ENCODE measurements around the gene ZNF385D. TPM values are rescaled to one million over a fixed set of nuclear protein-coding genes. Genes with fewer than 3 reads are reported as not detected.
"Not testable (repeated sequence)": the region's sequence is repeated elsewhere in the genome, so short reads cannot be mapped to it uniquely, and the experiment has no call there.

The ZNF385D gene
- polyA plus RNA-seq, 1 donor (not counting 4 experiments of a cell fraction or from before 2014, with no cell fraction given), result 0.46 TPM

DNA sequence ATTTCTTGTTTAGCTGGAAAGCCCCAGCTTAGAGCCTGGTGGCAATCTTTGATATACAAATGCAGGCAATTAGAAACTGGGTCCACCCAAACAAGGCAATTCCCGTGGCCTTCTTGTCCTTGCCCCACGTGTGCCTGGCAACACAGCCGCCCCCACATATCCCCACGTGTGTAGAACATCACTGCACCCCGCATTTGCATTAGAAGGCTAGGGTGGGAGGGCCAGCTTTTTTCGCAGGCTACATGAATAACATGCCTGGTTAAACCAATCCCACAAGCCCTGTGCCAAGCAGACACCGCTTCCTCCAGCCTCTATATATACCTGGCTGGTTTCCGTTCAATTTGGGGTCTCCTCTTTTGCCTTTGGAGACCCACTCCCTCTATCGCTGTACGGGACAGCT, 250.2 kb downstream of the ZNF385D start:
- H3K27ac ChIP-seq (ENCODE audit: control insufficient read depth, insufficient read depth, low read length), result no peak overlapping the region
- no peaks in the 10 kb centered on the region for H3K36me3 ChIP-seq (ENCODE audit: control insufficient read depth in 2 of 2, extremely low read depth in 1 of 2, insufficient read depth in 2 of 2, low read length in 2 of 2)
- no peaks in the 10 kb centered on the region for H3K79me2 ChIP-seq (ENCODE audit: control insufficient read depth, insufficient read depth, low read length)
- H3K4me1 ChIP-seq (ENCODE audit: control insufficient read depth, extremely low read depth, insufficient read depth, low read length), result no peaks in the 10 kb centered on the region
- TF ChIP-seq, protein P1, sequence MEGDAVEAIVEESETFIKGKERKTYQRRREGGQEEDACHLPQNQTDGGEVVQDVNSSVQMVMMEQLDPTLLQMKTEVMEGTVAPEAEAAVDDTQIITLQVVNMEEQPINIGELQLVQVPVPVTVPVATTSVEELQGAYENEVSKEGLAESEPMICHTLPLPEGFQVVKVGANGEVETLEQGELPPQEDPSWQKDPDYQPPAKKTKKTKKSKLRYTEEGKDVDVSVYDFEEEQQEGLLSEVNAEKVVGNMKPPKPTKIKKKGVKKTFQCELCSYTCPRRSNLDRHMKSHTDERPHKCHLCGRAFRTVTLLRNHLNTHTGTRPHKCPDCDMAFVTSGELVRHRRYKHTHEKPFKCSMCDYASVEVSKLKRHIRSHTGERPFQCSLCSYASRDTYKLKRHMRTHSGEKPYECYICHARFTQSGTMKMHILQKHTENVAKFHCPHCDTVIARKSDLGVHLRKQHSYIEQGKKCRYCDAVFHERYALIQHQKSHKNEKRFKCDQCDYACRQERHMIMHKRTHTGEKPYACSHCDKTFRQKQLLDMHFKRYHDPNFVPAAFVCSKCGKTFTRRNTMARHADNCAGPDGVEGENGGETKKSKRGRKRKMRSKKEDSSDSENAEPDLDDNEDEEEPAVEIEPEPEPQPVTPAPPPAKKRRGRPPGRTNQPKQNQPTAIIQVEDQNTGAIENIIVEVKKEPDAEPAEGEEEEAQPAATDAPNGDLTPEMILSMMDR (optimal IDR thresholded peaks at IDR 0.05 in 1 of 3, IDR thresholded peaks at IDR 0.05 in 1 of 3, conservative IDR thresholded peaks at IDR 0.05 in 1 of 3; ENCODE audit: extremely low read depth in 1 of 3, insufficient read depth in 2 of 3, low read length in 3 of 3), result no peak
- no peak for TF ChIP-seq EZH2 (IDR thresholded peaks at IDR 0.05; ENCODE audit: low read length)
- FAIRE-seq, result no peak
- no peak overlapping the region for H3K9ac ChIP-seq (ENCODE audit: control insufficient read depth, extremely low read depth, insufficient read depth, low read length)
- H3K4me3 ChIP-seq (ENCODE audit: control insufficient read depth in 2 of 3, extremely low read depth in 1 of 3, insufficient read depth in 2 of 3, low read depth in 1 of 3, low read length in 3 of 3), result no peak overlapping the region
- dilution Hi-C loops (cut with MboI; ENCODE audit: extremely low pct_ligation_motif_present, low sequenced_read_pairs), result no loop called here
- DNase-seq (ENCODE audit: low read depth, low spot score), result no peak
- no peaks in the 10 kb centered on the region for H3K9me1 ChIP-seq (ENCODE audit: control insufficient read depth, extremely low read depth, insufficient read depth, low read length)
- H3K4me2 ChIP-seq (ENCODE audit: control insufficient read depth, extremely low read depth, insufficient read depth, low read depth, low read length), result no peak overlapping the region
- H3K9me3 ChIP-seq (ENCODE audit: control insufficient read depth, low read depth, low read length), result no peaks in the 10 kb centered on the region
- no peaks in the 10 kb centered on the region for H4K20me1 ChIP-seq (ENCODE audit: control insufficient read depth, extremely low read depth, insufficient read depth, low read length)
- no peak overlapping the region for H2AFZ ChIP-seq (ENCODE audit: control insufficient read depth, low read length)
- H3K27me3 ChIP-seq (ENCODE audit: control insufficient read depth, extremely low read depth, insufficient read depth, low read length), result no peaks in the 10 kb centered on the region

DNA sequence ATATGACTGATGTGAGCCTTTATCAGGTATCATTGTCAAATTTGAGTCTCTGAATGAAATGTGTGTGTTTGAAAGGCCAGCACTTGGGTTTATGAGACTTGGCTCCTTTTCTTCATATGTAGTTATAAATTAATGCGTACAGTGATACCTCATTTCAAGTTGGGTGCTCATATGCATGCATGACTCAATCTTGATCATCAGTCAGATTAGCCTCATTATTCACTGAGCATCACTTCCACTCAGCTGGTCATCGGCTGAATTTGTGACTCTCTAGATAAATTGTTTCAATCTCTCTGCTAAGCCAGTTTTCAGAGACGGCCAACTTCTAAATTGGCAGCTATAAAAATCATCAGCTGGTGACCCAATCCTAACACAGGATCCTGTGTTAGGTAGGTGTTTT, 260.3 kb downstream of the ZNF385D start:
- H3K36me3 ChIP-seq (ENCODE audit: control insufficient read depth in 2 of 2, extremely low read depth in 1 of 2, insufficient read depth in 2 of 2, low read length in 2 of 2); dilution Hi-C loops (cut with MboI; ENCODE audit: extremely low pct_ligation_motif_present, low sequenced_read_pairs); H3K4me3 ChIP-seq (ENCODE audit: control insufficient read depth in 2 of 3, extremely low read depth in 1 of 3, insufficient read depth in 2 of 3, low read depth in 1 of 3, low read length in 3 of 3); H2AFZ ChIP-seq (ENCODE audit: control insufficient read depth, low read length); H3K4me2 ChIP-seq (ENCODE audit: control insufficient read depth, extremely low read depth, insufficient read depth, low read depth, low read length); H3K4me1 ChIP-seq (ENCODE audit: control insufficient read depth, extremely low read depth, insufficient read depth, low read length); H3K79me2 ChIP-seq (ENCODE audit: control insufficient read depth, insufficient read depth, low read length); FAIRE-seq; H3K9ac ChIP-seq (ENCODE audit: control insufficient read depth, extremely low read depth, insufficient read depth, low read length); H3K27me3 ChIP-seq (ENCODE audit: control insufficient read depth, extremely low read depth, insufficient read depth, low read length); H3K9me1 ChIP-seq (ENCODE audit: control insufficient read depth, extremely low read depth, insufficient read depth, low read length); H3K27ac ChIP-seq (ENCODE audit: control insufficient read depth, insufficient read depth, low read length); DNase-seq (ENCODE audit: low read depth, low spot score); H4K20me1 ChIP-seq (ENCODE audit: control insufficient read depth, extremely low read depth, insufficient read depth, low read length); H3K9me3 ChIP-seq (ENCODE audit: control insufficient read depth, low read depth, low read length): not testable (repeated sequence)

DNA sequence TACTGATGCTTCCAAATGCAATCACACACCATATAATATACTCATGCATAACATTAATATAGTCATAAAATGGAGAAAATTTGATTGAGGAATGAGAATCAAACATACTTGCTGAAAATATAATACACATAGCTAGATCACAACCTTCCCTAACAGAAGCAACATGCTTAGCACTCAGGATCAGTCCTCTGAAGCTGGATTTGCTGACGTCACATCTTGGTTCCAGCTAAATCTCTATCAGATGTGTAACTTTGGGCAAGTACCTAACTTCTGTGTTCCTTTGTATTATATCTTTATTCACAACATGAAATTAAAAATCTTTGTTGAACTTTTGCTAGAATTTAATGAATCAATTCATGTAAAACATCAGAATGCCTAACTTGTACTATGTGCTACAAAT, 263.5 kb downstream of the ZNF385D start:
- TF ChIP-seq EZH2 (IDR thresholded peaks at IDR 0.05; ENCODE audit: low read length), result no peak
- TF ChIP-seq, protein P1 (optimal IDR thresholded peaks at IDR 0.05 in 1 of 3, IDR thresholded peaks at IDR 0.05 in 1 of 3, conservative IDR thresholded peaks at IDR 0.05 in 1 of 3; ENCODE audit: extremely low read depth in 1 of 3, insufficient read depth in 2 of 3, low read length in 3 of 3), result no peak
- H3K27ac ChIP-seq (ENCODE audit: control insufficient read depth, insufficient read depth, low read length), result no peak overlapping the region
- no peaks in the 10 kb centered on the region for H4K20me1 ChIP-seq (ENCODE audit: control insufficient read depth, extremely low read depth, insufficient read depth, low read length)
- H3K27me3 ChIP-seq (ENCODE audit: control insufficient read depth, extremely low read depth, insufficient read depth, low read length), result no peaks in the 10 kb centered on the region
- dilution Hi-C loops (cut with MboI; ENCODE audit: extremely low pct_ligation_motif_present, low sequenced_read_pairs), result no loop called here
- DNase-seq (ENCODE audit: low read depth, low spot score), result no peak
- no peak for FAIRE-seq
- H2AFZ ChIP-seq (ENCODE audit: control insufficient read depth, low read length), result no peak overlapping the region
- H3K4me1 ChIP-seq (ENCODE audit: control insufficient read depth, extremely low read depth, insufficient read depth, low read length), result no peaks in the 10 kb centered on the region
- no peak overlapping the region for H3K4me3 ChIP-seq (ENCODE audit: control insufficient read depth in 2 of 3, extremely low read depth in 1 of 3, insufficient read depth in 2 of 3, low read depth in 1 of 3, low read length in 3 of 3)
- H3K9ac ChIP-seq (ENCODE audit: control insufficient read depth, extremely low read depth, insufficient read depth, low read length), result no peak overlapping the region
- no peaks in the 10 kb centered on the region for H3K36me3 ChIP-seq (ENCODE audit: control insufficient read depth in 2 of 2, extremely low read depth in 1 of 2, insufficient read depth in 2 of 2, low read length in 2 of 2)
- H3K4me2 ChIP-seq (ENCODE audit: control insufficient read depth, extremely low read depth, insufficient read depth, low read depth, low read length), result no peak overlapping the region
- no peaks in the 10 kb centered on the region for H3K9me1 ChIP-seq (ENCODE audit: control insufficient read depth, extremely low read depth, insufficient read depth, low read length)
- no peaks in the 10 kb centered on the region for H3K79me2 ChIP-seq (ENCODE audit: control insufficient read depth, insufficient read depth, low read length)
- H3K9me3 ChIP-seq (ENCODE audit: control insufficient read depth, low read depth, low read length), result no peaks in the 10 kb centered on the region

Measured in keratinocyte (primary cell).